Measurements from ENCODE around the gene CDK6. TPM values are rescaled to one million over a fixed set of nuclear protein-coding genes. Genes with fewer than 3 reads are reported as not detected.
"Not testable (repeated sequence)": the region's sequence is repeated elsewhere in the genome, so short reads cannot be mapped to it uniquely, and the experiment has no call there.

Gene CDK6
- total RNA-seq (2022) (165 and 175 TPM in 2 replicates), Bru-seq, nascent RNA (percentile 98 among the genes with signal in this experiment), BruChase-seq, experiment 1, labeled RNA remaining after a 2-hour chase (percentile 95 among the genes with signal in this experiment), BruChase-seq, experiment 2, labeled RNA remaining after a 6-hour chase (percentile 96 among the genes with signal in this experiment)
- long read RNA-seq, full-length matches to known transcripts: 1 of 46 reads
- long read RNA-seq, partial matches to known transcripts: 6 of 46 reads
- long read RNA-seq, other reads (novel, unspliced or antisense): 39 of 46 reads

DNA sequence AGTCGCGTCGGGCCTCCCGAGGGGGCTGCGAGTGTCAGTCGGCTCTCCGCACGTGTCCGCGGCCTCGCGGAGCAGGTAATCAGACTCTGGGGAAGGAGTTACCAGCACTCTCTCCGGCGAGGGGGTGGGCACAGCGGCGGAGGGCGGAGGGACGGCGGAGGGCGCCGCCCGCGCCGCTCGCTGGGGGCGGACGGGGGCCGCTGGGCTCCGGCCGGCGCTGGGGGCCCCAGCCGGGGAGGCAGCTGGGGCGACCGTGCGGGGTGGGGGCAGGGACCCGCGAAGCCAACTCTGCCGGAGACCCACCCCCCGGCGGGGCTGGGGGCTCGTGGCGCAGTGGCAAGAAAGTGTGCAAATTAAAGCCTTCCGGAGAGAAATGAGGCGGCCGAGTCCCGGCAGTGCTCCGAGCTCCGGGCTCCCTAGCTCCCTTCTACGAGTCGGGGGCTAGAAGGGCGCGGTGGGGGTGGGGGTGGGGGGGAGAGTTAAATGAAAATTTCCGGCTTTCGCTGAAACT is at the start of gene CDK6:
CDK6 (minus strand) TSS at position 85 of the 511 bp plus-strand sequence. CDS start 3,250 bp downstream, outside the sequence.
- Mint-ChIP-seq H3K9me3 (ENCODE audit: unreplicated experiment) (no peaks in the 10 kb centered on the region), H3K36me3 (ENCODE audit: insufficient read depth, unreplicated experiment) (peaks cover 49% of the 10 kb centered on the region), H3K27me3 (ENCODE audit: insufficient read depth, unreplicated experiment) (no peaks in the 10 kb centered on the region), H3K4me1 (ENCODE audit: low read depth, unreplicated experiment) (peaks cover 11% of the 10 kb centered on the region), H3K27ac (ENCODE audit: unreplicated experiment) (peak within 1 kb of the TSS; percentile 77), H3K4me3 (ENCODE audit: unreplicated experiment) (peak within 1 kb of the TSS; percentile 86)
- Histone ChIP-seq H3K9me3 (no peaks in the 10 kb centered on the region), H3K4me3 (ENCODE audit: low read depth, low read length) (peak within 1 kb of the TSS; percentile 79), H3K36me3 (ENCODE audit: control insufficient read depth, insufficient read depth, low read length) (no peaks in the 10 kb centered on the region), H3K4me1 (peaks cover 5% of the 10 kb centered on the region), H3K27me3 (replicated peaks; ENCODE audit: control insufficient read depth, insufficient read depth, low read length) (no peaks in the 10 kb centered on the region)
- TF ChIP-seq, protein P1, sequence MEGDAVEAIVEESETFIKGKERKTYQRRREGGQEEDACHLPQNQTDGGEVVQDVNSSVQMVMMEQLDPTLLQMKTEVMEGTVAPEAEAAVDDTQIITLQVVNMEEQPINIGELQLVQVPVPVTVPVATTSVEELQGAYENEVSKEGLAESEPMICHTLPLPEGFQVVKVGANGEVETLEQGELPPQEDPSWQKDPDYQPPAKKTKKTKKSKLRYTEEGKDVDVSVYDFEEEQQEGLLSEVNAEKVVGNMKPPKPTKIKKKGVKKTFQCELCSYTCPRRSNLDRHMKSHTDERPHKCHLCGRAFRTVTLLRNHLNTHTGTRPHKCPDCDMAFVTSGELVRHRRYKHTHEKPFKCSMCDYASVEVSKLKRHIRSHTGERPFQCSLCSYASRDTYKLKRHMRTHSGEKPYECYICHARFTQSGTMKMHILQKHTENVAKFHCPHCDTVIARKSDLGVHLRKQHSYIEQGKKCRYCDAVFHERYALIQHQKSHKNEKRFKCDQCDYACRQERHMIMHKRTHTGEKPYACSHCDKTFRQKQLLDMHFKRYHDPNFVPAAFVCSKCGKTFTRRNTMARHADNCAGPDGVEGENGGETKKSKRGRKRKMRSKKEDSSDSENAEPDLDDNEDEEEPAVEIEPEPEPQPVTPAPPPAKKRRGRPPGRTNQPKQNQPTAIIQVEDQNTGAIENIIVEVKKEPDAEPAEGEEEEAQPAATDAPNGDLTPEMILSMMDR (IDR thresholded peaks at IDR 0.05; ENCODE audit: insufficient read depth in 1 of 2, low read depth in 1 of 2, low read length in 1 of 2, severe bottlenecking in 1 of 2, unreplicated experiment in 1 of 2): no peak
- ChIA-PET CTCF (interaction anchor here (0.6 to 1.6 kb wide), 5 partner anchors 17 to 389 kb away, joined by 4 to 12 read pairs (median 8); partner anchors contain the start of gene GATAD1), POLR2A (interaction anchor here (0.6 kb wide), 2 partner anchors 97 to 98 kb away, joined by 3 to 15 read pairs; no protein-coding TSS in a partner anchor)
- DNase-seq: peak; percentile 86 to 88
- intact Hi-C loops (cut with micrococcal nuclease; ENCODE audit: unreplicated experiment): loop anchor here (5.0 kb wide), 1 partner anchor 391 kb away; the partner anchor contains the start of gene HEPACAM2
- BruUV-seq (replicated peaks): no TSS peak

DNA sequence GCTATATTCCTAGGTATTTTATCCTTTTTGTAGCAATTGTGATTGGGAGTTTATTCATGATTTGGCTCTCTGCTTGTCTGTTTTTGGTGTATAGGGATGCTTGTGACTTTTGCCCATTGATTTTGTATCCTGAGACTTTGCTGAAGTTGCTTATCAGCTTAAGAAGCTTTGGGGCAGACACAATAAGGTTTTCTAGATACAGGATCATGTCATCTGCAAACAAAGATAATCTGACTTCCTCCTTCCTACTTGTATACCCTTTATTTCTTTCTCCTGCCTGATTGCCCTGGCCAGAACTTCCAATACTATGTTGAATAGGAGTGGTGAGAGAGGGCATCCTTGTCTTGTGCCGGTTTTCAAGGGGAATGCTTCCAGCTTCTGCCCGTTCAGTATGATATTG is 49.7 kb upstream of the CDK6 start:
- H3K27ac Mint-ChIP-seq (ENCODE audit: unreplicated experiment); DNase-seq; CTCF ChIA-PET; H3K27me3 Mint-ChIP-seq (ENCODE audit: insufficient read depth, unreplicated experiment); H3K9me3 ChIP-seq; H3K4me3 Mint-ChIP-seq (ENCODE audit: unreplicated experiment); H3K27me3 ChIP-seq (replicated peaks; ENCODE audit: control insufficient read depth, insufficient read depth, low read length); BruUV-seq (replicated peaks); H3K36me3 Mint-ChIP-seq (ENCODE audit: insufficient read depth, unreplicated experiment); intact Hi-C loops (cut with micrococcal nuclease; ENCODE audit: unreplicated experiment); H3K4me1 ChIP-seq; H3K36me3 ChIP-seq (ENCODE audit: control insufficient read depth, insufficient read depth, low read length); H3K4me1 Mint-ChIP-seq (ENCODE audit: low read depth, unreplicated experiment); H3K4me3 ChIP-seq (ENCODE audit: low read depth, low read length): not testable (repeated sequence)
- peaks cover 25% of the 10 kb centered on the region for H3K9me3 Mint-ChIP-seq (ENCODE audit: unreplicated experiment)
- POLR2A ChIA-PET: interaction anchor here (0.5 kb wide), 1 partner anchor 357 kb away, joined by 3 read pairs; the partner anchor contains the start of genes PEX1 and RBM48

DNA sequence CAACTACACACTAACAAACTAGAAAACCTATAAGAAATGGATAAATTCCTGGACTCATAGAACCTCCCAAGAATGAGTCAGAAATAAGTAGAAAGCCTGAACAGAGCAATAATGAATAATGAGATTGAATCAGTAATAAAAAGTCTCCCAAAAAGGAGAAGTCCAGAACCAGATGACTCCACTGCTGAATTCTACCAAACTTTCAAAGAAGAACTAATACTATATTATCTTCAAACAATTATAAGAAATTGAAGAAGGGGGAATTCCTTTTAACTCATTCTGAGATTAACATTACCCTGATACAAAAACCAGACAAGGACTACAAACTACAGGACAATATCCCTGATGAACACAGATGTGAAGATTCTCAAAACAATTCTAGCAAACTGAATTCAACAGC is 47.8 kb upstream of the CDK6 start:
- intact Hi-C loops (cut with micrococcal nuclease; ENCODE audit: unreplicated experiment): no loop called here
- H3K36me3 ChIP-seq (ENCODE audit: control insufficient read depth, insufficient read depth, low read length): no peaks in the 10 kb centered on the region
- no peak overlapping the region for H3K4me3 ChIP-seq (ENCODE audit: low read depth, low read length)
- POLR2A ChIA-PET: no interaction called here
- peaks cover 25% of the 10 kb centered on the region for H3K9me3 Mint-ChIP-seq (ENCODE audit: unreplicated experiment)
- CTCF ChIA-PET: no interaction called here
- peaks cover 6% of the 10 kb centered on the region for H3K4me1 Mint-ChIP-seq (ENCODE audit: low read depth, unreplicated experiment)
- no TSS peak for BruUV-seq (replicated peaks)
- peaks cover 7% of the 10 kb centered on the region for H3K27me3 Mint-ChIP-seq (ENCODE audit: insufficient read depth, unreplicated experiment)
- TF ChIP-seq, protein P1 (IDR thresholded peaks at IDR 0.05; ENCODE audit: insufficient read depth in 1 of 2, low read depth in 1 of 2, low read length in 1 of 2, severe bottlenecking in 1 of 2, unreplicated experiment in 1 of 2): no peak
- no peaks in the 10 kb centered on the region for H3K36me3 Mint-ChIP-seq (ENCODE audit: insufficient read depth, unreplicated experiment)
- no peaks in the 10 kb centered on the region for H3K4me1 ChIP-seq
- 0 out of 2 replicates have a peak, but pooled peaks cover 3% of the 10 kb centered on the region for H3K9me3 ChIP-seq
- H3K27me3 ChIP-seq (replicated peaks; ENCODE audit: control insufficient read depth, insufficient read depth, low read length): no peaks in the 10 kb centered on the region
- no peak overlapping the region for H3K27ac Mint-ChIP-seq (ENCODE audit: unreplicated experiment)
- no peak for DNase-seq
- H3K4me3 Mint-ChIP-seq (ENCODE audit: unreplicated experiment): no peak overlapping the region
